GM15510 (cell line): ENCODE measurements around the gene C17orf113.

ENCODE experiments used
- POLR2A ChIP-seq: IDR thresholded peaks from 3 replicates; pipeline ENCODE4 v1.6.1; 2011; ENCODE audit warnings: borderline replicate concordance; ENCODE audit not compliant: insufficient read length; ENCODE audit errors: extremely low read depth

Gene C17orf113

GRCh38 chr17:42079541-42079940 is 29.1 kb upstream of the C17orf113 start:
- TF ChIP-seq POLR2A, result no peak

- TF ChIP-seq POLR2A, result no peak
Observed at GRCh38 chr17:42078396-42079043, 28.1 kb upstream of the C17orf113 start.

GRCh38 chr17:42077755-42078154 is 27.4 kb upstream of the C17orf113 start:
- no peak for TF ChIP-seq POLR2A

GRCh38 chr17:42076797-42077559 is 26.6 kb upstream of the C17orf113 start:
- no peak for TF ChIP-seq POLR2A

GRCh38 chr17:42075789-42076188 is 25.4 kb upstream of the C17orf113 start:
- no peak for TF ChIP-seq POLR2A

GRCh38 chr17:42072323-42073187 is 22.2 kb upstream of the C17orf113 start:
- no peak for TF ChIP-seq POLR2A

- no peak for TF ChIP-seq POLR2A
Observed at GRCh38 chr17:42071810-42072209, 21.4 kb upstream of the C17orf113 start.

GRCh38 chr17:42068979-42069378 is 18.6 kb upstream of the C17orf113 start:
- no peak for TF ChIP-seq POLR2A

GRCh38 chr17:42067371-42068091 is 17.1 kb upstream of the C17orf113 start:
- no peak for TF ChIP-seq POLR2A

GRCh38 chr17:42065201-42065600 is 14.8 kb upstream of the C17orf113 start:
- no peak for TF ChIP-seq POLR2A

- no peak for TF ChIP-seq POLR2A
Observed at GRCh38 chr17:42062681-42063080, 12.3 kb upstream of the C17orf113 start.

GRCh38 chr17:42061646-42062487 is 11.5 kb upstream of the C17orf113 start:
- no peak for TF ChIP-seq POLR2A

- TF ChIP-seq POLR2A, result no peak
Observed at GRCh38 chr17:42060231-42060630, 9.8 kb upstream of the C17orf113 start.

- TF ChIP-seq POLR2A, result no peak
Observed at GRCh38 chr17:42059815-42060214, 9.4 kb upstream of the C17orf113 start.
